SK-N-SH (cell line): ENCODE measurements around the gene PDIA5. TPM values are rescaled to one million over a fixed set of nuclear protein-coding genes. Genes with fewer than 3 reads are reported as not detected.

Experiments
- CTCF ChIA-PET: fragments of 300-600, 350-600 bp; formaldehyde crosslinking; extraction: SDS; loops from one replicate; lab custom pipeline; 2021; lab: Yijun Ruan, JAX
- POLR2A ChIA-PET: fragments of 350-600 bp; sonication (Branson Sonifier 250); formaldehyde crosslinking; extraction: SDS; loops from one replicate; lab custom pipeline; 2020; ENCODE audit warnings: antibody characterized with exemption, inconsistent platforms; lab: Yijun Ruan, JAX
- DNase-seq: peaks from one replicate; pipeline ENCODE4 v3.0.0; 2012
- H2AFZ ChIP-seq: fragments of 200-600 bp; sonication (generic); 2 replicates; pipeline ENCODE4 v1.8.1; 2016; ENCODE audit warnings: antibody characterized with exemption, mild to moderate bottlenecking, low read depth
- H3F3A ChIP-seq: fragments of 200-600 bp; sonication (generic); replicated peaks from 2 replicates; pipeline ENCODE3; 2016; ENCODE audit warnings: antibody characterized with exemption, mild to moderate bottlenecking; ENCODE audit not compliant: insufficient read depth
- H3K27ac ChIP-seq, 2 experiments: fragments of 200-500 bp in 1 of 2; fragments of 200-600 bp in 1 of 2; sonication (Bioruptor generic) in 1 of 2; sonication (generic), shearing (Covaris generic) in 1 of 2; 2 replicates each; pipeline versions ENCODE4 v1.5.1 to v1.6.1; 2014 to 2016; ENCODE audit warnings: low read depth in 2 of 2, inconsistent platforms in 1 of 2, low read length in 1 of 2, mild to moderate bottlenecking in 1 of 2, mixed read lengths in 1 of 2
- H3K27me3 ChIP-seq: fragments of 200-600 bp; sonication (generic), shearing (Covaris generic); 2 replicates; pipeline ENCODE4 v1.6.1; 2016; ENCODE audit warnings: mixed run types; ENCODE audit not compliant: insufficient read depth
- H3K36me3 ChIP-seq, 2 experiments: fragments of 200-500 bp in 1 of 2; fragments of 200-600 bp in 1 of 2; sonication (Bioruptor generic) in 1 of 2; sonication (generic) in 1 of 2; replicated peaks in 1 of 2; 2 replicates each; pipeline versions ENCODE3 to v1.5.1; 2014 to 2016; ENCODE audit warnings: low read length in 1 of 2, mild to moderate bottlenecking in 1 of 2; ENCODE audit not compliant: insufficient read depth in 2 of 2, control insufficient read depth in 1 of 2
- H3K4me1 ChIP-seq, 2 experiments: fragments of 200-500 bp in 1 of 2; fragments of 200-600 bp in 1 of 2; sonication (Bioruptor generic) in 1 of 2; sonication (generic), shearing (Covaris generic) in 1 of 2; 2 replicates each; pipeline versions ENCODE4 v1.5.1 to v1.6.1; 2014 to 2016; ENCODE audit warnings: low read depth in 1 of 2, low read length in 1 of 2, mixed run types in 1 of 2; ENCODE audit not compliant: insufficient read depth in 2 of 2, control insufficient read depth in 1 of 2
- H3K4me2 ChIP-seq: fragments of 200-600 bp; sonication (generic), shearing (Covaris generic); 2 replicates; pipeline ENCODE4 v1.6.1; 2017; ENCODE audit warnings: mixed run types
- H3K4me3 ChIP-seq, 2 experiments: fragments of 200-500 bp in 1 of 2; fragments of 200-600 bp in 1 of 2; sonication (Bioruptor generic) in 1 of 2; sonication (generic), shearing (Covaris generic) in 1 of 2; 2 replicates each; pipeline versions ENCODE4 v1.5.1 to v1.8.1; 2014 to 2016; ENCODE audit warnings: low read depth in 2 of 2, inconsistent platforms in 1 of 2, low read length in 1 of 2, mild to moderate bottlenecking in 1 of 2, mixed read lengths in 1 of 2, moderate library complexity in 1 of 2
- H3K79me2 ChIP-seq: fragments of 200-600 bp; sonication (generic); 2 replicates; pipeline ENCODE4 v1.8.1; 2017; ENCODE audit warnings: mild to moderate bottlenecking; ENCODE audit not compliant: insufficient read depth
- H3K9ac ChIP-seq: fragments of 200-600 bp; sonication (generic); 2 replicates; pipeline ENCODE4 v1.6.1; 2017; ENCODE audit warnings: mixed run types
- H3K9me2 ChIP-seq: fragments of 200-600 bp; sonication (generic); 2 replicates; pipeline ENCODE4 v1.6.1; 2017; ENCODE audit warnings: mixed run types
- H3K9me3 ChIP-seq: fragments of 200-600 bp; sonication (generic); 2 replicates; pipeline ENCODE4 v1.6.1; 2017; ENCODE audit warnings: mixed run types, mild to moderate bottlenecking, moderate library complexity
- H4K20me1 ChIP-seq: fragments of 200-600 bp; sonication (generic); 2 replicates; pipeline ENCODE4 v1.6.1; 2017; ENCODE audit warnings: mild to moderate bottlenecking, mixed run types; ENCODE audit not compliant: insufficient read depth
- ELF1 ChIP-seq: IDR thresholded peaks from 2 replicates; pipeline ENCODE4 v1.4.0; 2012
- EP300 ChIP-seq, 2 experiments: IDR thresholded peaks; 2 replicates each; pipeline versions ENCODE4 v1.4.0 to v1.6.1; 2012; ENCODE audit warnings: borderline replicate concordance in 1 of 2, low read depth in 1 of 2, low read length in 1 of 2
- FOXJ3 ChIP-seq: sonication (generic); formaldehyde crosslinking; IDR thresholded peaks from 2 replicates; pipeline ENCODE4 v1.5.1; 2020; ENCODE audit warnings: mild to moderate bottlenecking, missing genetic modification reagents
- GATA2 ChIP-seq: sonication (generic); formaldehyde crosslinking; IDR thresholded peaks from 2 replicates; pipeline ENCODE4 v1.5.0; 2020; ENCODE audit warnings: mild to moderate bottlenecking, missing genetic modification reagents
- IRF3 ChIP-seq: fragments of 150-350 bp; IDR thresholded peaks from 2 replicates; pipeline ENCODE4 v1.6.1; 2016; ENCODE audit warnings: mild to moderate bottlenecking, low read depth, low read length
- MXI1 ChIP-seq: IDR thresholded peaks from 2 replicates; pipeline ENCODE4 v1.6.1; 2012; ENCODE audit warnings: mild to moderate bottlenecking, low read depth, low read length, improper control_type of control experiment
- NFIC ChIP-seq: IDR thresholded peaks from 2 replicates; pipeline ENCODE4 v1.4.0; 2012; ENCODE audit warnings: borderline replicate concordance
- NRF1 ChIP-seq: IDR thresholded peaks from 2 replicates; pipeline ENCODE4 v1.6.1; 2012; ENCODE audit warnings: low read depth, mild to moderate bottlenecking, low read length
- RAD21 ChIP-seq: IDR thresholded peaks from 2 replicates; pipeline ENCODE4 v1.6.1; 2012; ENCODE audit warnings: mild to moderate bottlenecking, low read length
- RCOR1 ChIP-seq: fragments of 150-350 bp; IDR thresholded peaks from 2 replicates; pipeline ENCODE4 v1.6.1; 2017; ENCODE audit warnings: antibody characterized with exemption, low read length
- RXRA ChIP-seq: IDR thresholded peaks from 2 replicates; pipeline ENCODE4 v1.4.0; 2012; ENCODE audit warnings: low read depth, mild to moderate bottlenecking, borderline replicate concordance
- SIN3A ChIP-seq: IDR thresholded peaks from 2 replicates; pipeline ENCODE4 v1.6.1; 2012; ENCODE audit warnings: low read depth, mild to moderate bottlenecking, low read length, moderate library complexity, borderline replicate concordance
- TAF1 ChIP-seq: IDR thresholded peaks from 2 replicates; pipeline ENCODE4 v1.6.1; 2012; ENCODE audit warnings: low read depth, mild to moderate bottlenecking, low read length, moderate library complexity, borderline replicate concordance
- TCF12 ChIP-seq: IDR thresholded peaks from 2 replicates; pipeline ENCODE4 v1.4.0; 2012
- TEAD4 ChIP-seq: IDR thresholded peaks from 2 replicates; pipeline ENCODE4 v1.4.0; 2012; ENCODE audit warnings: mild to moderate bottlenecking, borderline replicate concordance; ENCODE audit not compliant: insufficient read depth
- YY1 ChIP-seq: IDR thresholded peaks from 2 replicates; pipeline ENCODE4 v1.4.0; 2012; ENCODE audit warnings: low read depth, mild to moderate bottlenecking
- ZBTB33 ChIP-seq: IDR thresholded peaks from 2 replicates; pipeline ENCODE4 v1.4.0; 2012; ENCODE audit warnings: low read depth, borderline replicate concordance
- WGBS: methylation state at CpG from one replicate; pipeline ENCODE4 v1.1.6; 2017; ENCODE audit warnings: low lambda C conversion rate; 5-methylcytosine and 5-hydroxymethylcytosine counted together
- polyA plus RNA-seq, 3 experiments: library from polyadenylated mRNA; depleted of rRNA; stranded (reverse); fragments of >200 nt; gene quantifications; 2 replicates each; pipeline ENCODE4 v1.2.3, GENCODE V29; 2012
- TF ChIP-seq, protein P1 (sequence below): IDR thresholded peaks from 2 replicates; pipeline ENCODE4 v1.6.1; 2012; ENCODE audit warnings: mild to moderate bottlenecking, low read depth, low read length, moderate library complexity
- TF ChIP-seq, protein P2 (sequence below): IDR thresholded peaks from 2 replicates; pipeline ENCODE4 v1.4.0; 2012; ENCODE audit warnings: low read depth
- TF ChIP-seq, protein P3 (sequence below): IDR thresholded peaks from 2 replicates; pipeline ENCODE4 v1.4.0; 2012; ENCODE audit warnings: low read depth, borderline replicate concordance

Gene PDIA5
- polyA plus RNA-seq, 1 of the 3 experiments (the other 2 are of a cell fraction): 28.6 TPM

- Histone ChIP-seq H3K27ac (no peak overlapping the region), H2AFZ (no peak overlapping the region), H3K4me1 (peaks cover 11 to 49% of the 10 kb centered on the region in 2 experiments; a peak in 2 of 4 replicates), H3K79me2 (no peaks in the 10 kb centered on the region), H3K9ac (no peak overlapping the region), H4K20me1 (peaks cover 14% of the 10 kb centered on the region; the same call in 1 of the 2 replicates), H3F3A (no peaks in the 10 kb centered on the region), H3K4me3 (no peak overlapping the region), H3K27me3 (no peaks in the 10 kb centered on the region), H3K4me2 (no peak overlapping the region), H3K36me3 (peaks cover 36 to 40% of the 10 kb centered on the region in 2 experiments), H3K9me2 (no peaks in the 10 kb centered on the region), H3K9me3 (no peaks in the 10 kb centered on the region)
- CTCF ChIA-PET: interaction anchor here (1.0 to 1.2 kb wide), 2 partner anchors 22 to 73 kb away, joined by 3 read pairs; no protein-coding TSS in a partner anchor
- 97% methylated on average over 2 of the region's 2 CpGs for WGBS
- no peak for TF ChIP-seq SIN3A
- POLR2A ChIA-PET: no interaction called here
- DNase-seq: no peak
Measured at GRCh38 chr3:123102826-123103225, 36.0 kb downstream of the PDIA5 start.

DNA sequence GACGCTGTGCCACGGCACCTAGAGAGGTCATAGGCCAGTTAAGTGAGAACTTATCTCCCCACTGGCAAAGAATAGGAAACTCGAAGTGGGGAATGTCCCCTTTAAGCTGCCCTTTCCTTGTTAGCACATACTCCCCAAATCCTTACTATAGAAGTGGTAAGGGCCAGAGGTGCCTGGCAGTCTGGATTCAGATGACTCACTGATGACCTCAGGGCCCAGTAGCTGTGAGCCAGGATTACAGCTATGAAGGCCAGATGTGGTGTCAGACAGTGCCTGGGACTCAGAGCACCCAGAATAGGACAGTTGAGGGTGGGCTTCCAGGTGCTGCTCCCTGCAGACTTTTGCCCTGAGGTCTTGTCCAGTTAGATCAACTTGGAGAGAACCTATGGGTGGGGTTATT is 37.7 kb downstream of the PDIA5 start:
- H3K9me2 ChIP-seq: no peaks in the 10 kb centered on the region
- WGBS: 0% methylated on average over 1 of the region's 3 CpGs
- H3K36me3 ChIP-seq: peaks cover 42 to 47% of the 10 kb centered on the region in 2 experiments
- H3K27me3 ChIP-seq: no peaks in the 10 kb centered on the region
- 0 out of 2 replicates have a peak overlapping the region, but pooled peaks have one; percentile 17 for H3K4me2 ChIP-seq
- CTCF ChIA-PET: interaction anchor here (1.0 to 1.1 kb wide), 2 partner anchors 33 to 38 kb away, joined by 3 read pairs; partner anchors contain the start of gene PDIA5
- H3K27ac ChIP-seq: peak overlapping the region; percentile 10 to 64; a peak in 2 of 4 replicates
- POLR2A ChIA-PET: no interaction called here
- H3K4me1 ChIP-seq: peaks cover 8 to 32% of the 10 kb centered on the region in 2 experiments; a peak in 2 of 4 replicates
- H4K20me1 ChIP-seq: peaks cover 4% of the 10 kb centered on the region; the same call in 1 of the 2 replicates
- no peaks in the 10 kb centered on the region for H3F3A ChIP-seq
- no peaks in the 10 kb centered on the region for H3K79me2 ChIP-seq
- H3K9me3 ChIP-seq: no peaks in the 10 kb centered on the region
- H2AFZ ChIP-seq: no peak overlapping the region
- no peak overlapping the region for H3K4me3 ChIP-seq
- peak; percentile 63 for DNase-seq
- no peak overlapping the region for H3K9ac ChIP-seq
- peak; percentile 45; the same call in 1 of the 2 replicates for TF ChIP-seq NFIC
- peak; percentile 10; the same call in 1 of the 2 replicates for TF ChIP-seq RXRA
- TF ChIP-seq, protein P1, sequence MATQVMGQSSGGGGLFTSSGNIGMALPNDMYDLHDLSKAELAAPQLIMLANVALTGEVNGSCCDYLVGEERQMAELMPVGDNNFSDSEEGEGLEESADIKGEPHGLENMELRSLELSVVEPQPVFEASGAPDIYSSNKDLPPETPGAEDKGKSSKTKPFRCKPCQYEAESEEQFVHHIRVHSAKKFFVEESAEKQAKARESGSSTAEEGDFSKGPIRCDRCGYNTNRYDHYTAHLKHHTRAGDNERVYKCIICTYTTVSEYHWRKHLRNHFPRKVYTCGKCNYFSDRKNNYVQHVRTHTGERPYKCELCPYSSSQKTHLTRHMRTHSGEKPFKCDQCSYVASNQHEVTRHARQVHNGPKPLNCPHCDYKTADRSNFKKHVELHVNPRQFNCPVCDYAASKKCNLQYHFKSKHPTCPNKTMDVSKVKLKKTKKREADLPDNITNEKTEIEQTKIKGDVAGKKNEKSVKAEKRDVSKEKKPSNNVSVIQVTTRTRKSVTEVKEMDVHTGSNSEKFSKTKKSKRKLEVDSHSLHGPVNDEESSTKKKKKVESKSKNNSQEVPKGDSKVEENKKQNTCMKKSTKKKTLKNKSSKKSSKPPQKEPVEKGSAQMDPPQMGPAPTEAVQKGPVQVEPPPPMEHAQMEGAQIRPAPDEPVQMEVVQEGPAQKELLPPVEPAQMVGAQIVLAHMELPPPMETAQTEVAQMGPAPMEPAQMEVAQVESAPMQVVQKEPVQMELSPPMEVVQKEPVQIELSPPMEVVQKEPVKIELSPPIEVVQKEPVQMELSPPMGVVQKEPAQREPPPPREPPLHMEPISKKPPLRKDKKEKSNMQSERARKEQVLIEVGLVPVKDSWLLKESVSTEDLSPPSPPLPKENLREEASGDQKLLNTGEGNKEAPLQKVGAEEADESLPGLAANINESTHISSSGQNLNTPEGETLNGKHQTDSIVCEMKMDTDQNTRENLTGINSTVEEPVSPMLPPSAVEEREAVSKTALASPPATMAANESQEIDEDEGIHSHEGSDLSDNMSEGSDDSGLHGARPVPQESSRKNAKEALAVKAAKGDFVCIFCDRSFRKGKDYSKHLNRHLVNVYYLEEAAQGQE: no peak
- TF ChIP-seq TEAD4: no peak
- no peak for TF ChIP-seq TAF1
- TF ChIP-seq NRF1: no peak
- no peak for TF ChIP-seq ZBTB33
- TF ChIP-seq, protein P2, sequence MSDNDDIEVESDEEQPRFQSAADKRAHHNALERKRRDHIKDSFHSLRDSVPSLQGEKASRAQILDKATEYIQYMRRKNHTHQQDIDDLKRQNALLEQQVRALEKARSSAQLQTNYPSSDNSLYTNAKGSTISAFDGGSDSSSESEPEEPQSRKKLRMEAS: no peak
- peak in 1 of 2 experiments; percentile 36; a peak in 1 of 4 replicates for TF ChIP-seq EP300 (IDR thresholded peaks at IDR 0.05; ENCODE audit: borderline replicate concordance in 1 of 2, low read depth in 1 of 2, low read length in 1 of 2)
- TF ChIP-seq, protein P3, sequence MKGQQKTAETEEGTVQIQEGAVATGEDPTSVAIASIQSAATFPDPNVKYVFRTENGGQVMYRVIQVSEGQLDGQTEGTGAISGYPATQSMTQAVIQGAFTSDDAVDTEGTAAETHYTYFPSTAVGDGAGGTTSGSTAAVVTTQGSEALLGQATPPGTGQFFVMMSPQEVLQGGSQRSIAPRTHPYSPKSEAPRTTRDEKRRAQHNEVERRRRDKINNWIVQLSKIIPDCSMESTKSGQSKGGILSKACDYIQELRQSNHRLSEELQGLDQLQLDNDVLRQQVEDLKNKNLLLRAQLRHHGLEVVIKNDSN: no peak
- no peak for TF ChIP-seq GATA2 (CRISPR knock-in tag)
- TF ChIP-seq IRF3: no peak
- no peak for TF ChIP-seq RCOR1
- no peak for TF ChIP-seq RAD21
- TF ChIP-seq YY1: no peak
- no peak for TF ChIP-seq FOXJ3 (CRISPR knock-in tag)
- no peak for TF ChIP-seq SIN3A
- no peak for TF ChIP-seq MXI1
- peak; percentile 81 for TF ChIP-seq TCF12
- no peak for TF ChIP-seq ELF1
